ENCODE measurements around the gene SOS1. TPM values are rescaled to one million over a fixed set of nuclear protein-coding genes. Genes with fewer than 3 reads are reported as not detected.

The SOS1 gene
- total RNA-seq, 2 donors from 2014 or later, result 26.3 to 43.9 TPM

GRCh38 chr2:39022642-39023235 lies 98.1 kb downstream of the SOS1 start:
- no peaks in the 10 kb centered on the region for H3K4me1 ChIP-seq
- no peaks in the 10 kb centered on the region for H3K36me3 ChIP-seq
- no peak overlapping the region for H3K9ac ChIP-seq (ENCODE audit: low read depth in 2 of 2, low read length in 2 of 2)
- no peak for DNase-seq
- no peak overlapping the region for H3K4me3 ChIP-seq
- no peaks in the 10 kb centered on the region for H3K9me3 ChIP-seq
- H3K27ac ChIP-seq, result no peak overlapping the region
- TF ChIP-seq CTCF (IDR thresholded peaks at IDR 0.05), result no peak
- no peaks in the 10 kb centered on the region for H3K27me3 ChIP-seq
- intact Hi-C loops (cut with DNase I), result no loop called here

GRCh38 chr2:39020383-39020782 lies 100.5 kb downstream of the SOS1 start:
- Histone ChIP-seq H3K4me1 (no peaks in the 10 kb centered on the region), H3K4me3 (no peak overlapping the region), H3K27me3 (no peaks in the 10 kb centered on the region), H3K9ac (ENCODE audit: low read depth in 2 of 2, low read length in 2 of 2) (no peak overlapping the region), H3K9me3 (no peaks in the 10 kb centered on the region), H3K27ac (no peak overlapping the region), H3K36me3 (no peaks in the 10 kb centered on the region)
- no peak for DNase-seq
- TF ChIP-seq CTCF (IDR thresholded peaks at IDR 0.05), result no peak
- intact Hi-C loops (cut with DNase I), result no loop called here

- Histone ChIP-seq H3K4me1 (no peaks in the 10 kb centered on the region), H3K36me3 (peaks cover 3% of the 10 kb centered on the region), H3K9me3 (no peaks in the 10 kb centered on the region), H3K9ac (ENCODE audit: low read depth in 2 of 2, low read length in 2 of 2) (no peak overlapping the region), H3K27ac (no peak overlapping the region), H3K4me3 (no peak overlapping the region), H3K27me3 (no peaks in the 10 kb centered on the region)
- TF ChIP-seq CTCF (IDR thresholded peaks at IDR 0.05), result no peak
- no peak for DNase-seq
- intact Hi-C loops (cut with DNase I), result no loop called here
Observed at GRCh38 chr2:39018638-39019037, 102.2 kb downstream of the SOS1 start.

- Histone ChIP-seq H3K27ac (no peak overlapping the region), H3K9me3 (no peaks in the 10 kb centered on the region), H3K9ac (ENCODE audit: low read depth in 2 of 2, low read length in 2 of 2) (no peak overlapping the region), H3K4me1 (no peaks in the 10 kb centered on the region), H3K27me3 (no peaks in the 10 kb centered on the region), H3K4me3 (no peak overlapping the region), H3K36me3 (peaks cover 3% of the 10 kb centered on the region)
- intact Hi-C loops (cut with DNase I), result no loop called here
- no peak for DNase-seq
- no peak for TF ChIP-seq CTCF (IDR thresholded peaks at IDR 0.05)
Observed at GRCh38 chr2:39017334-39017733, 103.5 kb downstream of the SOS1 start.

GRCh38 chr2:39015424-39015823 lies 105.4 kb downstream of the SOS1 start:
- intact Hi-C loops (cut with DNase I), result no loop called here
- TF ChIP-seq CTCF (IDR thresholded peaks at IDR 0.05), result no peak
- no peaks in the 10 kb centered on the region for H3K27me3 ChIP-seq
- H3K4me1 ChIP-seq, result no peaks in the 10 kb centered on the region
- no peaks in the 10 kb centered on the region for H3K9me3 ChIP-seq
- H3K36me3 ChIP-seq, result peaks cover 3% of the 10 kb centered on the region
- H3K4me3 ChIP-seq, result no peak overlapping the region
- no peak for DNase-seq
- no peak overlapping the region for H3K27ac ChIP-seq
- no peak overlapping the region for H3K9ac ChIP-seq (ENCODE audit: low read depth in 2 of 2, low read length in 2 of 2)

Data from colonic mucosa (tissue), 4 donors.